Activated CD4-positive, alpha-beta T cell treated with anti-CD3 and anti-CD28 coated beads for 48 hours (primary cell): ENCODE measurements around the gene PARP9.
"Not testable (repeated sequence)": the region's sequence is repeated elsewhere in the genome, so short reads cannot be mapped to it uniquely, and the experiment has no call there.

Experiments
- DNase-seq: peaks from one replicate; pipeline ENCODE4 v3.0.0-alpha.2; 2020

The PARP9 gene

GRCh38 chr3:122516846-122517360 is 47.2 kb downstream of the PARP9 start:
- no peak for DNase-seq

- DNase-seq, result no peak
Measured at GRCh38 chr3:122515870-122516269, 48.2 kb downstream of the PARP9 start.

GRCh38 chr3:122515020-122515468 is 49.1 kb downstream of the PARP9 start:
- no peak for DNase-seq

- peak; percentile 90 for DNase-seq
Measured at GRCh38 chr3:122514123-122515019, 49.7 kb downstream of the PARP9 start, which contains the start of gene KPNA1. KPNA1 (minus strand) TSS chr3:122514939; CDS start chr3:122496565, 18,374 bp downstream.

- DNase-seq, result no peak
Measured at GRCh38 chr3:122513386-122514122, 50.5 kb downstream of the PARP9 start.

- DNase-seq, result no peak
Measured at GRCh38 chr3:122512284-122512683, 51.8 kb downstream of the PARP9 start.

- no peak for DNase-seq
Measured at GRCh38 chr3:122510878-122511535, 53.1 kb downstream of the PARP9 start.

- DNase-seq, result not testable (repeated sequence)
Measured at GRCh38 chr3:122508944-122509343, 55.2 kb downstream of the PARP9 start.

- no peak for DNase-seq
Measured at GRCh38 chr3:122508135-122508914, 55.8 kb downstream of the PARP9 start.

GRCh38 chr3:122506450-122506849 is 57.6 kb downstream of the PARP9 start:
- no peak for DNase-seq

- no peak for DNase-seq
Measured at GRCh38 chr3:122505676-122506075, 58.4 kb downstream of the PARP9 start.

GRCh38 chr3:122502941-122503340 is 61.2 kb downstream of the PARP9 start:
- no peak for DNase-seq

GRCh38 chr3:122502139-122502538 is 62.0 kb downstream of the PARP9 start:
- no peak for DNase-seq

- not testable (repeated sequence) for DNase-seq
Measured at GRCh38 chr3:122500964-122501363, 63.1 kb downstream of the PARP9 start.

- DNase-seq, result no peak
Measured at GRCh38 chr3:122498152-122498551, 65.9 kb downstream of the PARP9 start.

GRCh38 chr3:122497425-122497824 is 66.7 kb downstream of the PARP9 start:
- peak; percentile 45 for DNase-seq

GRCh38 chr3:122496508-122496907 is 67.6 kb downstream of the PARP9 start:
- no peak for DNase-seq

GRCh38 chr3:122493296-122493695 is 70.8 kb downstream of the PARP9 start:
- no peak for DNase-seq

- no peak for DNase-seq
Measured at GRCh38 chr3:122488262-122488973, 75.7 kb downstream of the PARP9 start.

GRCh38 chr3:122484985-122485384 is 79.1 kb downstream of the PARP9 start:
- DNase-seq, result no peak

GRCh38 chr3:122481390-122481789 is 82.7 kb downstream of the PARP9 start:
- DNase-seq, result no peak
